ENCODE data around the gene RERE.

Gene RERE

GRCh38 chr1:8586438-8586837 is 231.0 kb downstream of the RERE start:
- Histone ChIP-seq H3K9me2 (replicated peaks; ENCODE audit: insufficient read depth, low read length) (no peaks in the 10 kb centered on the region), H3K36me3 (ENCODE audit: low read length) (no peaks in the 10 kb centered on the region), H3K4me2 (ENCODE audit: low read depth, low read length, poor library complexity, severe bottlenecking) (no peak overlapping the region), H4K20me1 (ENCODE audit: low read depth, low read length) (no peaks in the 10 kb centered on the region), H3K27ac (ENCODE audit: low read depth, low read length) (no peak overlapping the region), H3K4me3 (ENCODE audit: insufficient read depth, low read length, poor library complexity, severe bottlenecking) (no peak overlapping the region), H3K79me2 (ENCODE audit: insufficient read depth, low read length) (no peaks in the 10 kb centered on the region), H3K9ac (ENCODE audit: low read length) (no peak overlapping the region), H2AFZ (ENCODE audit: low read depth, low read length, severe bottlenecking) (no peak overlapping the region), H3K27me3 (ENCODE audit: low read length) (no peaks in the 10 kb centered on the region), H3F3A (ENCODE audit: insufficient read depth) (no peaks in the 10 kb centered on the region), H3K9me3 (ENCODE audit: insufficient read depth, low read length) (no peaks in the 10 kb centered on the region)
- TF ChIP-seq EZH2phosphoT487 (conservative IDR thresholded peaks at IDR 0.05; ENCODE audit: low read length) (no peak), CTCF (IDR thresholded peaks at IDR 0.05; ENCODE audit: insufficient read depth, low read length, poor library complexity, severe bottlenecking) (no peak)

DNA sequence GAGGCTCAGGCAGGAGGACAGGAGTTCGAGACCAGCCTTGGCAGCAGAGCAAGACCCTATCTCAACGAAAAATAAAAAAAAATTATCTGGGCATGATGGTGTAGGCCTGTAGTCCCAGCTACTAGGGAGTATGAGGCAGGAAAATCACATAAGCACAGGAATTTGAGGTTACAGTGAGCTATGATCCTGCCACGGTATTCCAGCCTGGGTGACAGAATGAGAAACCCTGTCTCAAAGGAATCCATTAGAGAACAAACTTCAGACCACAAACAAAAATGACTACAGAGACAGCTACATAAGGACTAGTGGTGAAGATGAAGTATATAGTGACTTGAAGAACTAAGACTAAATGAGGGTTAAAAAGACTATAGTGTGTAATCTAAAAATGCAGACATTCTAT is 233.1 kb downstream of the RERE start:
- no peak overlapping the region for H2AFZ ChIP-seq (ENCODE audit: low read depth, low read length, severe bottlenecking)
- H3K27me3 ChIP-seq (ENCODE audit: low read length) = no peaks in the 10 kb centered on the region
- no peaks in the 10 kb centered on the region for H3F3A ChIP-seq (ENCODE audit: insufficient read depth)
- H3K79me2 ChIP-seq (ENCODE audit: insufficient read depth, low read length) = no peaks in the 10 kb centered on the region
- no peaks in the 10 kb centered on the region for H3K9me2 ChIP-seq (replicated peaks; ENCODE audit: insufficient read depth, low read length)
- H3K9me3 ChIP-seq (ENCODE audit: insufficient read depth, low read length) = no peaks in the 10 kb centered on the region
- TF ChIP-seq EZH2phosphoT487 (conservative IDR thresholded peaks at IDR 0.05; ENCODE audit: low read length) (no peak), CTCF (IDR thresholded peaks at IDR 0.05; ENCODE audit: insufficient read depth, low read length, poor library complexity, severe bottlenecking) (no peak)
- H3K36me3 ChIP-seq (ENCODE audit: low read length) = no peaks in the 10 kb centered on the region
- H3K4me3 ChIP-seq (ENCODE audit: insufficient read depth, low read length, poor library complexity, severe bottlenecking) = no peak overlapping the region
- H4K20me1 ChIP-seq (ENCODE audit: low read depth, low read length) = no peaks in the 10 kb centered on the region
- no peak overlapping the region for H3K4me2 ChIP-seq (ENCODE audit: low read depth, low read length, poor library complexity, severe bottlenecking)
- no peak overlapping the region for H3K9ac ChIP-seq (ENCODE audit: low read length)
- H3K27ac ChIP-seq (ENCODE audit: low read depth, low read length) = no peak overlapping the region

- no peaks in the 10 kb centered on the region for H3K79me2 ChIP-seq (ENCODE audit: insufficient read depth, low read length)
- no peaks in the 10 kb centered on the region for H3K9me2 ChIP-seq (replicated peaks; ENCODE audit: insufficient read depth, low read length)
- H3F3A ChIP-seq (ENCODE audit: insufficient read depth) = no peaks in the 10 kb centered on the region
- no peak overlapping the region for H3K9ac ChIP-seq (ENCODE audit: low read length)
- H3K27ac ChIP-seq (ENCODE audit: low read depth, low read length) = no peak overlapping the region
- no peaks in the 10 kb centered on the region for H3K36me3 ChIP-seq (ENCODE audit: low read length)
- H3K4me3 ChIP-seq (ENCODE audit: insufficient read depth, low read length, poor library complexity, severe bottlenecking) = no peak overlapping the region
- no peaks in the 10 kb centered on the region for H4K20me1 ChIP-seq (ENCODE audit: low read depth, low read length)
- H3K27me3 ChIP-seq (ENCODE audit: low read length) = no peaks in the 10 kb centered on the region
- no peak for TF ChIP-seq EZH2phosphoT487 (conservative IDR thresholded peaks at IDR 0.05; ENCODE audit: low read length)
- TF ChIP-seq CTCF (IDR thresholded peaks at IDR 0.05; ENCODE audit: insufficient read depth, low read length, poor library complexity, severe bottlenecking) = no peak
- no peak overlapping the region for H3K4me2 ChIP-seq (ENCODE audit: low read depth, low read length, poor library complexity, severe bottlenecking)
- H3K9me3 ChIP-seq (ENCODE audit: insufficient read depth, low read length) = no peaks in the 10 kb centered on the region
- no peak overlapping the region for H2AFZ ChIP-seq (ENCODE audit: low read depth, low read length, severe bottlenecking)
Observed at GRCh38 chr1:8583031-8583430, 234.4 kb downstream of the RERE start.

GRCh38 chr1:8580566-8580965 is 236.9 kb downstream of the RERE start:
- H2AFZ ChIP-seq (ENCODE audit: low read depth, low read length, severe bottlenecking) = no peak overlapping the region
- no peaks in the 10 kb centered on the region for H4K20me1 ChIP-seq (ENCODE audit: low read depth, low read length)
- H3K27me3 ChIP-seq (ENCODE audit: low read length) = no peaks in the 10 kb centered on the region
- H3K9me2 ChIP-seq (replicated peaks; ENCODE audit: insufficient read depth, low read length) = no peaks in the 10 kb centered on the region
- H3K4me2 ChIP-seq (ENCODE audit: low read depth, low read length, poor library complexity, severe bottlenecking) = no peak overlapping the region
- H3F3A ChIP-seq (ENCODE audit: insufficient read depth) = no peaks in the 10 kb centered on the region
- no peak overlapping the region for H3K9ac ChIP-seq (ENCODE audit: low read length)
- H3K4me3 ChIP-seq (ENCODE audit: insufficient read depth, low read length, poor library complexity, severe bottlenecking) = no peak overlapping the region
- TF ChIP-seq EZH2phosphoT487 (conservative IDR thresholded peaks at IDR 0.05; ENCODE audit: low read length) = no peak
- no peak for TF ChIP-seq CTCF (IDR thresholded peaks at IDR 0.05; ENCODE audit: insufficient read depth, low read length, poor library complexity, severe bottlenecking)
- no peaks in the 10 kb centered on the region for H3K79me2 ChIP-seq (ENCODE audit: insufficient read depth, low read length)
- H3K27ac ChIP-seq (ENCODE audit: low read depth, low read length) = no peak overlapping the region
- H3K36me3 ChIP-seq (ENCODE audit: low read length) = no peaks in the 10 kb centered on the region
- no peaks in the 10 kb centered on the region for H3K9me3 ChIP-seq (ENCODE audit: insufficient read depth, low read length)

Data from SU-DHL-6 (cell line).